Stimulated activated CD8-positive, alpha-beta memory T cell treated with anti-CD3 and anti-CD28 coated beads, Interleukin-4, amount 100 ng/mL, for 48 hours (primary cell): ENCODE data around the gene GALNT15.

Source experiments
- DNase-seq: peaks from one replicate; pipeline ENCODE4 v3.0.0-alpha.2; 2020

GALNT15 gene

GRCh38 chr3:16234281-16234680, 59.8 kb downstream of the GALNT15 start:
- DNase-seq, result no peak

DNA sequence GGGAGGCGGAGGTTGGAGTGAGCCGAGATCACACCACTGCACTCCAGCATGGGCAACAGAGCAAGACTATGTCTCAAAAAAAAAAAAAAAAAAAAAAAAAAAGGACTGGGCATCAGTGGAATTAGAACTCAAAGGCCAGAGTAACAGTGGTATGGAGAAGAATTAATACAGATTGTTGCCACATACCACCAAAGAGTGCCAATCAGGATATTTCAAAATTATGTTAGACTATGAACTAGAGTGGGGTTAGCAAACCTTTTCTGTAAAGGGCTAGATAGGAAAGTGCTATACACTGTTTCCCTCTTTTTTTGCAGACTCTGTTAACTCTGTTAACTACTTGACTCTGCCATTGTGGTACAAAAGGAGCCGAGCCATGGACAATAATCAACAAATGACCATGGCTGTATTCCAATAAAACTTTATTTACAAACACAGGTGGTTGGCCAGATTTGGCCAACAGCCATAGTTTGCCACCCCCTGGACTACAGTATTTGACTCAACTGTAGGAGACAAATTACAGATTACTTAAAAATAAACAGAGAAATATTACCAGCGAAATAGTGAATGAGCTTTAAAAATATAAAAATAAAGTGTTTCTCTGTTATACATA, 61.7 kb downstream of the GALNT15 start:
- DNase-seq, result no peak

DNA sequence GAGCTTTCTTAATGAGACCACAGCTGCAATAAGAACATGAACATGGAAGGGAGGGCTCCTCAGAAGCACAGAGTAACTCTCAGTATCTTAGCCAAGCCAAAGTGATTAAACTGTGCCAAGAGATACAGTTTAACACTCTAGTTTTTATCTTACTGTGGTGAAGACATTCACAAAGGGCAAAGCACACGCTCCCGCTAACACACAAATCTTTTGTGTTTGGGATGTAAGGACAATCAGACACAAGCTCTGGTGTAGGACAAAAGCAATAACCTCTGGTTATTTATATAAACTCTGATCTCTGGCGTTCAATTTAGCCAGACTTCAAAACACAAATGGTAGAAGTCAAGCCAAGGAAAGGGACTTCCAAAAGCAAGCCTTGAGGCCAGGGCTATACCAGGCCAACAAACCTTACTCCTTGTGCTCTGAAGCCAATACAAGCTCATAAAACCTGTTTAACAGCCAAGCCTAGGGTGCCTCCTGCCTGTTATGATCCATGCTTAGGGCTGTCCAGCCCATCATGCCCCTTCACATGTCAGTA, 62.4 kb downstream of the GALNT15 start:
- DNase-seq, result no peak

DNA sequence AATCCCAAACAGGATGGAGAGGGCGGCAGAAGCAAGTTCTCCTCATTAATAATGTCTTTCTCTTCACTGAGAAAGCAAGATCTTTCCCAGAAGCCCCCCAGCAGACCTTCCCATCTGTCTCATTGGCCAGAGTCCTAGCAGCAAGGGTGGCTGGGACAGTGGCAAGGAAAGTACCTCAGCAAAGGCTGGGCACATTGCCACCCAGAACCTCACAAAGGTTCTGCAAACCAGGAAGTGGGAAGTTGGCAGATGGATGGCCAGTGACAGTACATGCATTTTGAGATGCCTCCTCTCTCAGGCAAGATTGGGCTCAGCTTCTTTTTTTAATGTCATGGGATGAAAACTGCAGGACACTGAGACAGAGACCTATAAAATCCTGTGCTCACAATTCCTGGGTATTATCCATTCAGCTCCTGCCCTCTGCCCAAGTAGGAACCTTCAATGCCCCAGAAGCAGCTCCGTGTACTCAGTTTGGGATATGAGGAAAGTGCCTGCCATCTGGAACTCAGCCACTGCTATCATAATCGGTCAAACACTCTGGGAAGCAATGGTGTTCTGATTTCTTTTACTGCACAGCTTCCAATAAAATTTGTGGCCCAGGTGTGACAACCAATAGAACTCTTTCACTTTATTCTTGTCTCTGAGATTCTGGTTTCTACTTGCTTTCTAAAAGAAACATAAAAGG, 64.7 kb downstream of the GALNT15 start:
- no peak for DNase-seq

DNA sequence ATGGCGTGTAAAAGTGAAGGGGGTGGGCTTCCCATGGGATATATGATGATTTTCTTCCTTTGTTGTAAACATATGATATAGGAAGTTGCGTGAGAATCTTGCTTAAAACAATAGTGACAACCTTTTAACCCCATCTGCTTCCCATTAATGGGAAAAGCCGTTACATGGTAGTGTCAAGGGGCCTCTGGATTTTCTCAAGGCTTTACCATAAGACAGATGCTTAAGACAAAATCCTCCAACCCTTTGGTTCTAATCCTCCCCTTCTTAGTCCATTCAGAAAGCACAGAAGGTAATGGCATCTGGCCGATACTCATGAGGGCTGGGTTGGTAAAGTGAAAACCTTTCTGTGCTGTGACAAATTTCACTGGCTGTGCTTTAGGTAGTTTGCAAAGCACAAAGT, 65.3 kb downstream of the GALNT15 start:
- DNase-seq, result no peak

DNA sequence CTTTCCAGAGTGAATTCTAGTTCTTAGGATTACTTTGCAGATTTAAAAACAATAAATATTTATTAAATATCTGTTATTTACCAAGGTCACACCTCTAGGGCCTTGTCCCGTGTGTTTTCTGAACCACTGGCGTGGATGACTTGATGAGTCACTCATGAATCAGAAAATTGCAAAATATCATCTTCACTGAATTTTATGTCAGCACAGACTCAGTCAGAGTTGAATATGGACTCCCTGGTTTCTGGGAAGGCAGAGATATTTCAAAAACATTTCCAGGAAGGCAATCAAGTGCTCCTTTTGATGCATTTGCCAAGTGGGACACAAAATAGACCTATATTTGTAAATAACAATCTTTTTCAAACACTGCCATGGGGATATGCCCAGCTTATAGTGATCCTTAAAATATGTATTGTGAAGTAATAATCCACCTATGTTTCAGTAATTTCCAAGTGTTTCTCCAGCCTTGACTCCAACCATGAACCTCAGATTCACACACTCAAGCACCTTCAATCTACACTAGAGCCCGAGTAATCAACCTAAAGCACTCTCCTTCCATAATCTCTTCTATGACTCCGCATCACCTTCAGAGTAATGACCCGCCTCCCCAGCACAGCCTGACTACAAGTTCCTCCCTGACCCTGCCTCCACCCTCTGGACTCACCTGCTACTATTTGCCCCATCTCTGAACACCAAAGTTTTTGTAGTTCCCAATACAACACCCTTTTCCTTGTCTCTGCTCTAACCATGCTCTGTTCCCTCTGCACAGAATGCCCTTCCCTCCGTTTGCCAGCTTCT, 65.9 kb downstream of the GALNT15 start:
- no peak for DNase-seq

GRCh38 chr3:16241225-16241624, 66.7 kb downstream of the GALNT15 start:
- no peak for DNase-seq

DNA sequence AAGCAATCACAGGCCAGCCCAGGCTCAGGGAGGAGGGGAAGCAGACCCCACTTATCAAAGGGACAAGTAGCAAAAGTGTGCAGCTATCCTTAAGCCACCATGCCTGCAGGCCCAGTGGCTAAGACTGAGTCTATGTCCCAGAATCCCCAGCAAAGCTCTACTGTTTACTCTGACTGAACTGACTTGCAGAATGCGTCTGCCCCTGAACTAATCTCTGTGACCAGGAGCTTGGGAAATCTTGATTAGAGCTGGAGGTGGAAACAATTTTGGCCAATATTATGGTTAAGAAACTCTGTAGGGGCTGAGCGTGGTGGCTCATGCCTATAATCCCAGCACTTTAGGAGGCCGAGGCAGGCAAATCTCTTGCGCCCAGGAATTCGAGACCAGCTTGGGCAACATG, 67.7 kb downstream of the GALNT15 start:
- no peak for DNase-seq

DNA sequence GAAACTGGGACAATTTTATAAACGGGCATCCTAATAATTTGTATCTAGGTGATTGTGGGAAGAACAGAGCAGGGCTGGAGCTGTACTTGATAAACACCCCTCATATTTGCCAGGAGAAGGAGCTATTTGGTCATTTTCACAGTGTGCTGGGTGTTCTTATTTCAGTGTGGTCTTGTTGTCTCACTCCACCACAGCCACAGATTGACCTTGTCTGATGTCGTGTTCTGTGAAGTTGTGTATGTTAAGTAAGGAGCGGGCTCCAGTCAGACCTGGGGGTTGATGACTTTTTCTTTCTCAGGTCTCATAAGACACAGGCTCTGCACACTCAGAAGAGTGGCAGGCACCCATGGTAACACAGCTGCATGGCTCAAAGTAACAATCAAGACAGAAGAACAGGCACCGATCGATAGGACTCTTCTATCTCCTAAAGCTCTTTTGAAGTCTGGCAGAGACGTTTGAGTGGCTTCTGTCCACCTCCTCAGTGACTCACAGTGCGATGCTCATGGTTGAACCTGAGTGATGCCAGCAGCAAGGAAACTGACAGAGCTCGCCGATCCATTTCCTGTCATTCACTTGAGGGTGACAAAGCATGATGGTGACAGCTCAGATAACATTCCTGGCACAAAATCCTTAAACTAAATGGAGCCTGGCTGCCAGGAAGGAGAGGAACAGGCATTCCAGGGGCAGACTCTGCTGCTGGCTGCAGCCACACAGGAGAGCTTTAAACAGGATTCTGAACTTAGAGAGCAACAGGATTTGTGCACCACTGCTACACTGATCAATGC, 69.4 kb downstream of the GALNT15 start:
- no peak for DNase-seq

GRCh38 chr3:16245609-16246008, 71.1 kb downstream of the GALNT15 start:
- DNase-seq, result no peak

DNA sequence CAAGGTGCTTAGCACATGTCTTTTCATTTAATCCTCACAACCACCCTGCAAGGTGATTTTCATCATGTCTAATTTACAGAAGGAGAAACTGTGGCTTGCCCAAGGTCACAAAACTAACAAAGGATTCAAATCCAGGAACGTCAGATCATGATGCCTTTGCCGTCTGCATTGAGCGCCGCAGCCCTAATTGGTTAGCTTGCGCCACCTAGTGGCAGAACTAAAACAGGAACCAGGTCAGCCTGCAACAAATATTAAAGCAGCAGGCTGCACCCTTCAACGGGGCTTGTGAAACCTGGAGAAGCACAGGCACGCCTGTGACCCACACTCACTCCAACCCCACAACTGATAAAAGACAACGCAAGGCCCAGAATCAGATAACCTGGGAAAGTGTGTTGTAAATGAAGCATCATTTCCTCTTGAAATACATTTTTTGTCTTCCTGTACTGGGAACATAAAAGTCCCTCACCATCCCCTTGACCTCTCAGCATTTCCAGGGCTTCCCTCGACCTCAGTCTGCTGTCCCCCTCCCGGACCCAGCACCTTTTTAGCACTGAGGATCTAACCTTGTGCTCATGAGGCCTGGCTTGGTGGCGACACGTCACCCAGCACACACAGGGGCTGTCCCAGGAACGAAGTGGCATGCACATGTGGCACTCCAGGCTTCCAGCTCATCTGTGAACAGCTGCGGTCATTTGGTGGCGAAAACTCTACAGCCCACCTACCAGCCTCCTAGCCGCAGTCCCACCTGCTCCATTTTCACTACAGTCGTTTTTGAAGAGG, 73.0 kb downstream of the GALNT15 start:
- DNase-seq, result peak; percentile 84

DNA sequence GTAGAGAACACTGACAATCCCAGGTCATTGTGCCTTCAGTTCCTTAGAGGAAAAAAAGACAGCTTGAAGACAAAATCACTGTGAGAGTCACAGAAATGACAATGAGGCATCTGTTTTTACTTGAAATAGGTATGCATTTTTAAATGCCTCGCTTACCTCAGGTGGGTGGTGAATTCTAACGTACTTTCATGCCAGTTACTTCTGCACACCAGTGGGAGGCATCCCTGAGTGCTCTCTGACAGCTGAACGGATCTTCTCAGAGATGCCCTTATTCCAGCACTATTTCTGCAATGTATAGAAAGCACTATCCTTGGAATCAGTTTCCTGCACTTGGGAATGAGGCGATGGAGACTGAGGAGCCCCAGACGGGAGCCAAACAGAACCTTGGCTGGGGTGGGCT, 74.1 kb downstream of the GALNT15 start:
- no peak for DNase-seq

GRCh38 chr3:16249336-16249735, 74.9 kb downstream of the GALNT15 start:
- DNase-seq, result peak; percentile 59

- no peak for DNase-seq
These were observed 75.4 kb downstream of the GALNT15 start for GRCh38 chr3:16249886-16250285.

DNA sequence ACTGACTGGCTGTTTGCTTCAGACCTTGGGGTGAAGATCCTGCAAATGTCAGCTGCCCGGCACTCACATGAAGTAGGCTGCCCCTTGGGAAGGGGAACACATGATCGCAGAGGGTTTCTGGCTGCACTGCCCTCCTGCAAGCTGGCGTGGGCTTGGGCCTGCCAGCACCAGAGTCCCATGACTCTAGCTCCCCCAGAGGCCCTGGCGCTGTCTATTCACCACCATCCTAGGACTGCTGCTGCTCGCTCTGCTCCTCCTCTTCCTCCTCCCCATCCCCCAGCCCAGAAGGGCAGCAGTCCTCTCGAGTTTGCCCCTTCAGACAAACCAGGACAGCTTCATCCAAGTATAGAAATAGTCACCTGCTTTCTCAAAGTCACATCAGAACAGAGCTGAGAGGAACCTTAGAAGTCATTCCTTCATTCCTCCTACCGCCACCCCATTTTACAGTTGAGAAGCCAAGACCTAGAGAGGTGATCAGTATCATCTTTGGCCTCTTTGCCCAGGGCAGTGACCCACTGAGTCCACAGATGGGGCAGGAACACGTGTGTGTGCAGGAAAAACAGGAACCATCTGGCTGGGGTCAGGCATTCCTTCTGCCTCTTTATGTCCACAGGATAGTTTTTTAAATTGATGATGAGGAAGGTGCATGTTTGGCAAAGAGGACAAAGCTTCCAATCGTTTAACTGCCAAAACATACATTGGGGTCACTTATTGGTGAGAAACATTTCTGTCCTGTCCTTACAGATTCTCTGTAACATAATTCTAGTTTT, 77.0 kb downstream of the GALNT15 start:
- no peak for DNase-seq

DNA sequence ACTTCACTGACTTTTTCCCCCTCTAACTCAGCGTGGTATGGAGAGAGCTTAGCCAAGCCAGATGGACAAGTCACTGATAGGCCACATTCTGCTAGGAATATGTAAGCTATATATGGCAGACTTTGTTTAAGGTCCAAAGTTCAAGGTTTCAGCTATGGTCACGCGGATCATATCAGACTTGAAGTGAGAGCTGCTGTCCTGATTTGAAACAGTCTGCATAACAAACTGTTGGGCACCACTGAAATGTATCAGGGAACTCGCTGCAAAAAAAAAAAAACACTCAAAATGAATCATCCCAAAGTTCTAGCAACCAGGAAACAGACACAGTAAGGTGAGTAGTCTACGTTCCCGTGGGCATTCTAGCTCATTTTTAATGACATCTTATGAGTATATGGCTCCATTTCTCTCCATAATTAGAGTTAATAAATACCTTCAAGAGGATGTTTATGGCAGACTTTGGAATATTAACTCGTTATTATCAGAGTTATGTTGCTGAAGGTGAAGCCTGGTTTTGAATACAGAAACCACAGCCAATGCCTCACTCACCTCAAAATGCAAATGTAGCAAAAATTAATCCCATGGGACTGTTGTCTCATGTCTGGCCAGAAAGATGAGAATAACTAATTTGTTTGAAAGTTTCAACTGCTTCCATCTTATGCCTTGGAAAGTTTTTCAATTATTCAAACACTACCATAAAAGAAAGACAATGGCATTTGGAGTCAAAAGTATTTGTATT, 77.9 kb downstream of the GALNT15 start:
- DNase-seq, result no peak

DNA sequence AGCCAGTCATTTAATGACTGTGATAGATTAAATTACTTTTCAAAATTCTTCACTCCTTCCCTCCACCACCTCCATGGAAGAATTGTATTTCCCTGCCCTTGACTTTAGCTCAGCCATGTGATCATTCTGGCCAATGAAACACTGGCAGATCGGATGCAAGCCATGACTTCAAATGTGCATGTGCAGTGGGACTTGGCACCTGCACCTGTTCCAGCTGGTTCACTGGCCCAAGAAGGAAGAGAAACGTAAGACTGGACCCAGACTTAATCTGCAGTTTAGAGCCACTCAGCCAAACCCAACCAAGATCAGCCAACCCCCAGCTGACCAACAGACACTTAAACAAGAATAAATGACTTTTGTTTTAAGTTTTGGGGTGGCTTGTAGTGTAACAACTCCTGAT, 78.5 kb downstream of the GALNT15 start:
- DNase-seq, result no peak

DNA sequence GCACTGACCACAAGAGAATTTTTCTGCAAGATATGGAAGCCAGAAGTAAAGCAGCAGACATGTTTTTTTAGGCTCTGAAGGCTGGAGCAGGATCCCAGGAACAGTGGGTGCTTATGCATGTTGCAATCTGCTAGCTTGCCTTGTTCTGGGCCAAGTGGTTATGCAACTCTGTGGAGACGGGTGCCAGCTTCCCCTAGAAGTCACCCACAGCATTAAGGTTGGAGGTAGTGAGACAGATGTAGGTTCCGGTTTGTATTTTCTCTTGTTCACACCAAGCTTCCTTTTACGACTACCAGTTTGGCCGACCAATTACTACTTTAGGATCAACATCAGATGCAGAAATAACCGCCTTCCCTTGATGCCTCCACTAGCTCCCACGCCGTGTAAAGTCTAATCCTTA, 79.1 kb downstream of the GALNT15 start:
- no peak for DNase-seq

- DNase-seq, result no peak
These were observed 80.4 kb downstream of the GALNT15 start for GRCh38 chr3:16254916-16255315.

- DNase-seq, result no peak
These were observed 80.8 kb downstream of the GALNT15 start for GRCh38 chr3:16255326-16255725.

GRCh38 chr3:16255726-16256125, 81.2 kb downstream of the GALNT15 start:
- no peak for DNase-seq
